Hepatocyte (in vitro differentiated cells): Measurements from ENCODE around the gene NBAS. TPM values are rescaled to one million over a fixed set of nuclear protein-coding genes. Genes with fewer than 3 reads are reported as not detected.

Experiments
- DNase-seq: peaks from one replicate; pipeline ENCODE4 v3.0.0-alpha.2; 2016; ENCODE audit warnings: low spot score
- H2AFZ ChIP-seq: fragments of 200-600 bp; sonication (generic); 2 replicates; pipeline ENCODE4 v1.6.0; 2016; ENCODE audit warnings: antibody characterized with exemption, mild to moderate bottlenecking
- H3K27ac ChIP-seq: fragments of 200-600 bp; sonication (generic); 2 replicates; pipeline ENCODE4 v1.5.1; 2016; ENCODE audit warnings: mild to moderate bottlenecking
- H3K27me3 ChIP-seq: fragments of 200-600 bp; sonication (generic); 2 replicates; pipeline ENCODE4 v1.6.1; 2016
- H3K36me3 ChIP-seq: fragments of 200-600 bp; sonication (generic); replicated peaks from 2 replicates; pipeline ENCODE4 v1.5.1; 2016; ENCODE audit warnings: low read depth; ENCODE audit not compliant: insufficient read depth
- H3K4me1 ChIP-seq: fragments of 200-600 bp; sonication (generic); 2 replicates; pipeline ENCODE4 v1.5.1; 2016; ENCODE audit warnings: mild to moderate bottlenecking, moderate library complexity; ENCODE audit not compliant: insufficient read depth
- H3K4me2 ChIP-seq: fragments of 200-600 bp; sonication (generic); 2 replicates; pipeline ENCODE4 v1.6.0; 2016
- H3K4me3 ChIP-seq: fragments of 200-600 bp; sonication (generic); 2 replicates; pipeline ENCODE4 v1.5.1; 2016; ENCODE audit warnings: mild to moderate bottlenecking
- H3K79me2 ChIP-seq: fragments of 200-600 bp; sonication (generic); 2 replicates; pipeline ENCODE4 v1.6.0; 2017; ENCODE audit warnings: mild to moderate bottlenecking
- H3K9me2 ChIP-seq: fragments of 200-600 bp; sonication (generic); replicated peaks from 2 replicates; pipeline ENCODE4 v1.6.0; 2017; ENCODE audit warnings: mild to moderate bottlenecking; ENCODE audit not compliant: insufficient read depth
- H3K9me3 ChIP-seq: fragments of 200-600 bp; sonication (generic); 2 replicates; pipeline ENCODE4 v1.5.1; 2016; ENCODE audit warnings: low read depth, mild to moderate bottlenecking
- H4K20me1 ChIP-seq: fragments of 200-600 bp; sonication (generic); 2 replicates; pipeline ENCODE4 v1.6.0; 2016; ENCODE audit warnings: mild to moderate bottlenecking; ENCODE audit not compliant: insufficient read depth, poor library complexity, severe bottlenecking
- CTCF ChIP-seq: fragments of 200-600 bp; sonication (generic); IDR thresholded peaks from 2 replicates; pipeline ENCODE4 v1.5.1; 2016; ENCODE audit warnings: antibody characterized with exemption, mild to moderate bottlenecking; ENCODE audit not compliant: poor library complexity
- EZH2 ChIP-seq: fragments of 200-600 bp; sonication (generic); IDR thresholded peaks from 2 replicates; pipeline ENCODE4 v1.6.1; 2016; ENCODE audit warnings: antibody characterized with exemption, mild to moderate bottlenecking, borderline replicate concordance
- EZH2phosphoT487 ChIP-seq: fragments of 200-600 bp; sonication (generic); IDR thresholded peaks from one replicate; pipeline ENCODE4 v1.6.1; 2018; ENCODE audit warnings: antibody characterized with exemption, mild to moderate bottlenecking, low read depth, moderate library complexity; ENCODE audit not compliant: unreplicated experiment, severe bottlenecking
- WGBS: methylation state at CpG from one replicate; pipeline ENCODE4 v1.1.6; 2016; ENCODE audit warnings: low lambda C conversion rate; ENCODE audit errors: missing lambda C conversion rate; 5-methylcytosine and 5-hydroxymethylcytosine counted together
- polyA plus RNA-seq: library from polyadenylated mRNA; unstranded; fragments of >200 nt; fragmentation: Nextera tagmentation; extraction: Ambion mirVana; gene quantifications from 2 replicates; pipeline ENCODE4 v1.2.1, GENCODE V29; 2016
- total RNA-seq: library from RNA; depleted of rRNA; stranded (reverse); fragments of >200 nt; gene quantifications from 2 replicates; pipeline ENCODE4 v1.2.3, GENCODE V29; 2014

The NBAS gene
- total and polyA plus RNA-seq, 2 experiments from 2014 or later: 20.8 to 47.2 TPM

DNA sequence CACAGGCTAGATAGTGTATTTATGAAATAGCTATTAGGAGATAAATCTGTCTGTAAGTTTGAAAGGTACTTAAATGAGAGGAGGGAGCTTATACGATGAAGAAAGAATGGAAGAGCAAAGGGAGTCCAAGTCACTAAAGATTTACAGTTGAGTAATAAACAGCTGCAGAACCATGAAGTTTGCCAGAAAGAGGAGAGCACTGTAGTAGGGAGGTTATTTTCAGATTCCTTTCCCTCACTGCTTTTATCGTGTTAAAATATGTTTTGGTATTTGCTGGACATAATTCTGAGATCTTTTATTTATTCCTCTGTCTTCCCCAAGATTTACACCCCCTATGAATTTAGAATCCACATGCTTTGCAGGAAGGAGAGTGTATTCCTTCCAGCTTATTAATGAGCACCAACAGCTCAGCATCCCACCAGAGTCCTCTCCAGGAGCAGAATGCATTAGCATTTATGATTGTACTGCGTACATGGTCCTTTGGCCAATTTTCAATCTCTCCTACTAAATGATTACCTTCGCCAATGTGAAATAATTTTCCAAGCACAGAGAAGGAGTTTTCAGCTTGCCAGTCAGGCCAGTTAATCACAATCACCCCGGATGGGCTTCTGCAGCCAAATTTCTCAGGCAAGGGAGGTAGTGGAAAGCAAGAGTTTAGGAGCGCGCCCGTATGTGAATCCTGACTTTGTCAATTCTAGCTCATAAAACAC lies 297.0 kb downstream of the NBAS start:
- Histone ChIP-seq H4K20me1 (no peaks in the 10 kb centered on the region), H3K4me1 (peaks cover 4% of the 10 kb centered on the region), H3K9me3 (no peaks in the 10 kb centered on the region), H2AFZ (no peak overlapping the region), H3K27ac (no peak overlapping the region), H3K36me3 (peaks cover 4% of the 10 kb centered on the region), H3K4me2 (no peak overlapping the region), H3K27me3 (no peaks in the 10 kb centered on the region), H3K79me2 (no peaks in the 10 kb centered on the region), H3K9me2 (no peaks in the 10 kb centered on the region), H3K4me3 (no peak overlapping the region)
- 83% methylated on average over 8 of the region's 8 CpGs for WGBS
- TF ChIP-seq CTCF (no peak), EZH2phosphoT487 (no peak), EZH2 (no peak)
- DNase-seq: no peak

DNA sequence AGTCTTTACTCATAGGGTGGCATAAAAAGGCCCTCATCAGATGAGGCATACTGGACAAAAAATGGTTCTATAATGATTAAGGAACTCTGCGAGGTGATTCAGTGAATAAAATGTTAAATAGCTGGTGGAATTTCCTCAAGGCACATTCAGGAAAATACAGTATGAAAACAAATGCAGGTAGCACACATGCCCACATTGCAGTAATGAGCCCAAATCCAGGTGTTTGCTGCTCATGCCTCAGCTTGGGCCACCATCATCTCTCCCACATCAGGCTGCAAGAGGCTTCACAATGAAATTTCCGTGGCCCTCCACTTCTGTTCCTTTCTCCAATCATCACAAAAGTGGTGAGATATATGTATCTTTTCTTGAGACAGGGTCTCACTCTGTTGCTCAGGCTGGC lies 298.3 kb downstream of the NBAS start:
- TF ChIP-seq EZH2 (no peak), EZH2phosphoT487 (no peak), CTCF (no peak)
- Histone ChIP-seq H3K4me3 (no peak overlapping the region), H3K79me2 (no peaks in the 10 kb centered on the region), H3K9me3 (peaks cover 4% of the 10 kb centered on the region), H3K27me3 (no peaks in the 10 kb centered on the region), H2AFZ (no peak overlapping the region), H3K27ac (no peak overlapping the region), H3K4me1 (peaks cover 4% of the 10 kb centered on the region), H3K4me2 (no peak overlapping the region), H4K20me1 (no peaks in the 10 kb centered on the region), H3K9me2 (no peaks in the 10 kb centered on the region), H3K36me3 (peaks cover 4% of the 10 kb centered on the region)
- DNase-seq: no peak
- WGBS: 95% methylated on average over 2 of the region's 2 CpGs

- peaks cover 4% of the 10 kb centered on the region for H3K36me3 ChIP-seq
- no peaks in the 10 kb centered on the region for H3K79me2 ChIP-seq
- DNase-seq: no peak
- 58% methylated on average over 2 of the region's 2 CpGs for WGBS
- H3K4me1 ChIP-seq: peaks cover 4% of the 10 kb centered on the region
- no peak for TF ChIP-seq CTCF
- TF ChIP-seq EZH2: no peak
- no peak for TF ChIP-seq EZH2phosphoT487
- no peak overlapping the region for H3K4me2 ChIP-seq
- no peak overlapping the region for H3K4me3 ChIP-seq
- no peaks in the 10 kb centered on the region for H3K27me3 ChIP-seq
- peaks cover 4% of the 10 kb centered on the region for H3K9me3 ChIP-seq
- no peaks in the 10 kb centered on the region for H4K20me1 ChIP-seq
- no peak overlapping the region for H2AFZ ChIP-seq
- no peak overlapping the region for H3K27ac ChIP-seq
- no peaks in the 10 kb centered on the region for H3K9me2 ChIP-seq
Measured at GRCh38 chr2:15260835-15261234, 300.3 kb downstream of the NBAS start.
